HG03135 (cell line): ENCODE measurements around the gene GALR1.
"Not testable (repeated sequence)": the region's sequence is repeated elsewhere in the genome, so short reads cannot be mapped to it uniquely, and the experiment has no call there.

Source experiments
- ATAC-seq: cut with Tn5 transposase; IDR thresholded peaks from one replicate; pipeline ENCODE4 v1.9.1; 2021; ENCODE audit warnings: mild to moderate bottlenecking, moderate library complexity; ENCODE audit not compliant: unreplicated experiment

The GALR1 gene

GRCh38 chr18:77249569-77250500 lies at the start of gene GALR1:
GALR1 (plus strand) TSS chr18:77249848; CDS start chr18:77250549, 701 bp downstream.
- no peak for ATAC-seq

GRCh38 chr18:77201506-77201905 lies 48.1 kb upstream of the GALR1 start:
- ATAC-seq, result no peak

GRCh38 chr18:77202329-77202728 lies 47.3 kb upstream of the GALR1 start:
- ATAC-seq, result no peak

GRCh38 chr18:77203071-77203470 lies 46.6 kb upstream of the GALR1 start:
- ATAC-seq, result no peak

- no peak for ATAC-seq
Measured at GRCh38 chr18:77203851-77204250, 45.8 kb upstream of the GALR1 start.

- no peak for ATAC-seq
Measured at GRCh38 chr18:77205769-77206168, 43.9 kb upstream of the GALR1 start.

GRCh38 chr18:77206676-77207374 lies 42.8 kb upstream of the GALR1 start:
- ATAC-seq, result no peak

- ATAC-seq, result peak; percentile 53
Measured at GRCh38 chr18:77207540-77207939, 42.1 kb upstream of the GALR1 start.

- peak; percentile 80 for ATAC-seq
Measured at GRCh38 chr18:77208964-77209363, 40.7 kb upstream of the GALR1 start.

GRCh38 chr18:77209587-77209986 lies 40.1 kb upstream of the GALR1 start:
- no peak for ATAC-seq

- no peak for ATAC-seq
Measured at GRCh38 chr18:77210249-77210648, 39.4 kb upstream of the GALR1 start.

- no peak for ATAC-seq
Measured at GRCh38 chr18:77218642-77219041, 31.0 kb upstream of the GALR1 start.

GRCh38 chr18:77220726-77221125 lies 28.9 kb upstream of the GALR1 start:
- ATAC-seq, result no peak

GRCh38 chr18:77222464-77222863 lies 27.2 kb upstream of the GALR1 start:
- ATAC-seq, result no peak

GRCh38 chr18:77223221-77223639 lies 26.4 kb upstream of the GALR1 start:
- ATAC-seq, result no peak

- no peak for ATAC-seq
Measured at GRCh38 chr18:77223653-77224052, 26.0 kb upstream of the GALR1 start.

- ATAC-seq, result no peak
Measured at GRCh38 chr18:77230645-77231044, 19.0 kb upstream of the GALR1 start.

GRCh38 chr18:77234504-77235365 lies 14.9 kb upstream of the GALR1 start:
- no peak for ATAC-seq

GRCh38 chr18:77239285-77239684 lies 10.4 kb upstream of the GALR1 start:
- ATAC-seq, result not testable (repeated sequence)

GRCh38 chr18:77248873-77249568 lies 627 bp upstream of the GALR1 start:
- ATAC-seq, result no peak
